ENCODE data around the gene FAM50B.
"Not testable (repeated sequence)": the region's sequence is repeated elsewhere in the genome, so short reads cannot be mapped to it uniquely, and the experiment has no call there.

The FAM50B gene

DNA sequence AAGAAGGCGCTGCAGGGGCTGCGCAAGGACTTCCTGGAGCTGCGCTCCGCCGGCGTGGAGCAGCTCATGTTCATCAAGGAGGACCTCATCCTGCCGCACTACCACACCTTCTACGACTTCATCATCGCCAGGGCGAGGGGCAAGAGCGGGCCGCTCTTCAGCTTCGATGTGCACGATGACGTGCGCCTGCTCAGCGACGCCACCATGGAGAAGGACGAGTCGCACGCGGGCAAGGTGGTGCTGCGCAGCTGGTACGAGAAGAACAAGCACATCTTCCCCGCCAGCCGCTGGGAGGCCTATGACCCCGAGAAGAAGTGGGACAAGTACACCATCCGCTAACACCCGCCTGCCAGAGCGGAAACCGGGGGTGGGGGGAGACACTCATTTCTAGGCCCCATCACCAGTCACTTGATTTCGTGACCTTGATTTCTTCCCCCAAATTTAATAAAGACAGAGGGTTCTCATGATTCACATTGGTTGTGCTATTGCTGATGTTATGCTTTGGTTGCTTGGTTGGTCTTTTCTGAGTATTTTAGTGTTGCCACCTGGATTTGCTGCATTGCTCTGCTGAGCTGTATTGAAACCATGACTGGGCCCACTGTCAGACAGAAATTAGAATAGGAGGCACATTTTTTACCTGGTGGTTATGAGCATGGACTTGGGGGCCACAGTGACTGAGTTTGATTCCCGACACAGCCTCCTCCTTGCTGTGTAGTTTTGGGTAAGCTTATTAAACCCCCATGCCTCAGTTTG lies 1.5 kb downstream of the FAM50B start:
- DNase-seq: no peak

DNA sequence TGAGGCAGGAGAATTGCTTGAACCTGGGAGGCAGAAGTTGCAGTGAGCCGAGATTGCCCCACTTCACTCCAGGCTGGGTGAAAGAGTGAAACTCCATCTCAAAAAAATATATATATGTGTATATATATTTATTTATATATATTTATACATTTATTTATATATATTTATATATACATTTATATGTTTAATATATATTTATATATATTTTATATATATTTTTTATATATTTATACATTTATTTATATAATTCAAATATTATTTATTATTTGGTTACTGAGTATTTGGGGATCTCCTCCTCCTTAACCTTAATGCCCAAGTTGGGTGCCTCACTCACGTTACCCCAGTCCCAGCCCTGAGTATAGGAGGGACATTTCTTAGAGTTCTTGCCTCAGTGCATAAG lies 2.7 kb downstream of the FAM50B start:
- no peak for DNase-seq

DNA sequence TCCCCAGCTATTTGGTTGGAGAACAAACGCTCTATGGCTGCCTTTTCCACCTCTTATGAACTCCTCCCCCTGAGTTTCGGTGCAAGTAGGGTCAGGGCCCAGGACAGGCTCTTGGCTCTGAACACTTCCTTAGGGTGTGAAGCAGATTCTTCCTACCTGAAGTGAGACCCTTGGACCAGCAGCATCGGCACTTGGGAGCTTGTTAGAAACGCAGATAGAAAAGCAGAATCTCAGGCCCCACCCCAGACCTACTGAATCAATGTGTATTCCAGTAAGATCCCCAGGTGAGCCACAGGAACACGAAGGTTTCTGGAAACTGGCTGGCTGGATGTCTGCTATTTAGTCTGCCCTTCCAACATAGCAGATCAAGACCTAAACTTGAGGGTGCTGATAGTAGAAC lies 3.2 kb downstream of the FAM50B start:
- no peak for DNase-seq

DNA sequence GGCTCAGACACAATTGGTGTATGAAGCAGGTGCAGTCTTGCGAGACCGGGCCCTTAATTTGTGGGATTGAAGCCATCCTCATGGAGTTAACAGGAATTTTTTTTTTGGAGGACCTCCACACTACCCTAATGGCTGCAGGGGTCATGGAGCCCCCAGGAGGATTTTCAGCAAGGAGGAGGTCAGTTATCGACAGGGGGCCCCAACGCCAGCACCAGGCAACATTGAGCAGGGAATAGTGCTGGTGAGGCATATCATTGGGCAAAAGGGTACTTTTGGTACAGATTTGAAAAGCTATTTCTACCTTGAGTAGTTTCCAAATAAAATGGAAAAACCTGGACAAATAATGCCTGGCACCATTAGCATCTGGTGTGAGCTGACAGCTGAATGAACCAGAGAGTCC lies 6.7 kb downstream of the FAM50B start:
- no peak for DNase-seq

DNA sequence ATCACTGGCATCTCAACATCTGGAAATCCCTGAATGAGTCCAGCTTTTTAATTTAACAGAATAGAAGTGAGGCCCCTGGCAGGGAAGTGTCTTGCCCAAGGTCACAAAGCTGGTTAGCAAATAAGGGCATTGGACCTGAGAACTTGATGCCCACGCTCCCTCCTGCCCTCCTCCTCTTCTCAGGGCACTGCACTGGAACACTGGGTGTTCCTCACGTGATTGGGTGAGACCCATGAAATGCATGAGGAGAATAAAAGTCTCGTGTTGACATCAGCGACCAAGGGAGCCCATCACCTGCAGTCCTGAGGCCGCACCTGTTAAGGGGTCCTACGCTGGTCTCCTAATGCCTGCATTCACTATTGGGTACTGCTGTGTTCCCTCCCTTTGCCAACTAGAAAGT lies 7.4 kb downstream of the FAM50B start:
- no peak for DNase-seq

DNA sequence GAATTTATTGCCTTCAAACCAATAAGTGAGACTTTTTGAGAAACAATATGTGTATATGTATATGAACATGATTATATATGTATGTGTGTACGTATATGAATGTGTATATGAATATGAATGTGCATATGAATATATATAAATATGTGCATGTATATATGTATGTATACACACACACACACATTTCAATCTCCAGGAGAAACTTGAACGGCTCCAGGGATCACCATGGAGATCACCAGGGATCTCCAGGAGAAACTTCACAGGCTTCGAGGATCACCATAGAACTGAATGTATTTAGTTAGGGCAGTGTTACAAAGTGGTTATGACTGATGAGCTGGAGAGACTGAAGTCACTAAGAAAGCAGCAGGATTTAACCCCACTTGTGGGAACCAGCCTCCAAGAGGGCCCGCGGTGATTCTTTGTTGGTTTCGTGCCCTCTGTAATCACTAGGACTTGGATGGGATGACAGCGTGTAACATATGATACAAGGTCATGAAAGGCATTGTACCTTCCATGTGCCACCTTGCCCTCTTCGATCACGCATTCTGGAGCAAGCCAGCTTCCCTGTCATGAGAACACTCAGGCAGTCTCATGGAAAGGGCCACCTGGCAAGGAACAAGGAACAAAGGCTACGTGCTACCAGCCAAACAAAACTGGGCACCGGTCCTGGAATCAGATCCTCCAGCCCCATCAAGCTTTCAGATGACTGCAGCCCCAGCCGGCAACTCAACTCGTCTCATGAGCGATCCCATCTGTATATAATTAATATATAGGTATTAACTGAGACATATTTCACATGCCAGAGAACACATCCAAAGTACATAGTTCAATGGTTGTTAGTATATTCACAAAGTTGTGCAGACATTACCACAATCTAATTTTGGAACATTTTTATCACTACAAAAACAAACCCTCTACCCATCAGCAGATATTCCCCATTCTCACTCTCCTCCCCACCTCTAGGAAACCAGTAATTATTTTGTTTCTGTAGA lies 8.6 kb downstream of the FAM50B start:
- DNase-seq: no peak

DNA sequence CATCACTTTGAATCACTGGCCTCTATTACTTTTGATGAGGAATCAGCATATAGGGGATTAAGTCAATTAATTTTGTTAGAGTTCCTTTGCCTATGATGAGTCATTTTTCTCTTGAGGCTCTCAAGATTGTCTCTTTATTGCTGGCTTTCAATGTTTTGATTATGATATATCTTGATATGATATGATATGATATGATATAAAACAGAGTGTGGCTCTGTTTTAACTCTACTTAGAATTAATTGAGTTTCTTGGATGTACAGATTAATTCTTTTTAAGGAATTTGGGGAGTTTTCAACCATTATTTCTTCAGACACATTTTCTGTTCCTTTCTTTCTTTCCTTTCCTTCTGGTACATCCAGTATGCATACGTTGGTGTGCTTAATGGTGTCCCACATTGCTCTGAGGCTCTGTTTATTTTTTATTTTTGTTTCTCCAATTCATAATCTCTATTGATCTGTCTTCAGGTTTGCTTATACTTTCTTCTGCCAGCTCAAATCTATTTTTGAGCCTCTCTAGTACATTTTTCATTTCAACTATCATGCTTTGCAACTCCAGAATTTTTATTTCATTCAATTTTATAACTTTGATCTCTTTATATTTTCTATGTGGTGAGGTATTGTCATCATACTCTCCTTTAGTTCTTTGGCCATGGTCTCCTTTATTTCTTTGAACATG lies 10.8 kb downstream of the FAM50B start:
- no peak for DNase-seq

DNA sequence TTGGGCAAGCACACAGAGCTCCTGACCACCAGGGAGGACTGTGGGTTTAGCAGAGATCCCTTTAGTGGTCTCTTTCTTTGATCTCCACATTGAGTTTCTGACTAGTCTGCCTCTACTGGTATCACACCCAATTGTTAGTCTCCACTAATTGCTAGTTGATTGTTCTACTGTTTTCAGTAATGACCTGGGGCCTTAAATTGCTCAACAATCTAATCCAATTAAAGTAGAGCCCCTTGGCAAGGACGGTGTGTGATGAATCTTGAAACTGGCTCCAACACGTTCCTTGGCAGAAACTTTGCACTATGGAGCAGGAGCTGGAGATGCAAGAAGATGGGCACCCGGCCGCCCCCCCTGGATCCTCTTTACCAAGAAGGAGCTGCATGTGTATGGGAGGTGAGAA lies 12.3 kb downstream of the FAM50B start:
- DNase-seq: no peak

DNA sequence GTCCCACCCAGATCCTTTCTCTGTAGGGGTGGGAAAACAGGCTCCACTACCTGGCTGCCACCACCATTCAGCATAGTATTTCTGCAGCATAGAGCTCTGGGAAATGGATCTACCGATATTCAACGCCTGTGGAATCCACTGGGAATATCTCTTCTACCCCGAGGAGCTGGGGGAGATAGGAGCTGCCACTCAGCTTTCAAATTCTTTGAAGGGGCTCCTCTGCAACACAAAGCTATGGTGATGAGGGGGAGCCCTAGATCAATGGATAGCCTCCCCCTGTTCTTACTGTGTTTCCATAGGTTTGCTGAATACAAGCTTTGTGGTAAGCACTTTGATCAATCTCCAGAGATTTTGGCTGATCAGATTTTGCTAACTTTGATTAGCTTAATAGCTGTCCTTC lies 12.9 kb downstream of the FAM50B start:
- DNase-seq: no peak

DNA sequence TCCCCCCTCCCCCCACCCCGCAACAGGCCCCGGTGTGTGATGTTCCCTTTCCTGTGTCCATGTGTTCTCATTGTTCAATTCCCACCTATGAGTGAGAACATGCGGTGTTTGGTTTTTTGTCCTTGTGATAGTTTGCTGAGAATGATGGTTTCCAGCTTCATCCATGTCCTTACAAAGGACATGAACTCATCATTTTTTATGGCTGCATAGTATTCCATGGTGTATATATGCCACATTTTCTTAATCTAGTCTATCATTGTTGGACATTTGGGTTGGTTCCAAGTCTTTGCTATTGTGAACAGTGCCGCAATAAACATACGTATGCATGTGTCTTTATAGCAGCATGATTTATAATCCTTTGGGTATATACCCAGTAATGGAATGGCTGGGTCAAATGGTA lies 14.1 kb downstream of the FAM50B start:
- DNase-seq: not testable (repeated sequence)

DNA sequence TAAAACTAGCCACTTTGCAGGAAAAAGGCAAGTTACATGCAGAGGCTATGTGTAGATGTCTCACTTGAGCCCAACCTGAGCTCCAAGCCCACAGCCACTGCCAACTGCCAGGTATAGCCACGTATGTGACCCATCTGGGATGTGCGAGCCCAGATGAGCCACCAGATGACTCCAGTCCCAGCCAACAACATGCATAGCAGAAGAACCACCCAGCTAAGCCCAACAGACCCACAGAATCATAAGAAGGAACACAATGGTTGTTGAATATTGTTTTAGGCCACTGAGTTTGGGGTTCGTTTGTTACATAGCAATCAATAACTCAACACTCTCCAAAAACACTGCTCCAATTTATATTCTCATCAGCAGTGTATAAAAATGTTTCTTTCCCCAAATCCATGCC lies 16.3 kb downstream of the FAM50B start:
- no peak for DNase-seq

DNA sequence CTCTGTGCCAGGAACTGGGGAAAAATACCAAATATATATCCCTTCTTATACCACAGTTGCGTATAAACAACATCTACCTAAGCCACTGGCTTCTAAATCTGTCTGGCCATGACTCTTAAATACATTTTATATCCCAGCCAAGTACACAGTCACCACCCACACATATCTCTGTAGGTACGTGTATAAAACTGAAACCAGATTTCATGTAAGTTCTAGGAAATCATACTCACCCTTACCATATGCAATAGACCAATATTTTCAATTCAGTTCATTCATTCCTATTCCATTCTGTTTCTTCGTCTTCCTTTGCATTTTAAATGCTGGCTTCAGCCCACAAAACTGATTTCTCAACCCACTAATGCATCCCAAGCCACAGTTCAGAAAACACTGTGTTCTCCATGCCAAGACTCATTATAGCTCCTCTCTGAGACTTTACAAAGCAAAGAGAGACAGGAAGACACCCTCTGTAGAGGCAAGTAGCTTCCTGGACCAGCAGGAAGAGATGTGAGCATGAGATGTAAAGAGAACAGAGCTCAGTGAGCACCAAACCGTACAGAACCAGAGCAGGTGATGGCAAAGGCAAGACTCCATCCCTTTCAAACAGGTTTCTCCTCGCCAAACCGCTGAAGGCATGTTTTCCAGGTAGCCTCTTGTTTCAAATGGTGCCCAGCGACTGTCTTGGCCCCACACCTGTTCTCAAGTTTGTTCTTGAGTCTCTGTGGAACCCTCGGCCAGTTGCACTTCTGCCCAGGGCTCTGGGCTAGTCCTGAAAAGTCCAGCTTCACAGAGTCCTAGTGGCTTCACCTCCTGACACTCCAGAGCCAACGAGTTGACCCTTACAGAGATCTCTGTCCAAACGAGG lies 18.7 kb downstream of the FAM50B start:
- DNase-seq: no peak

DNA sequence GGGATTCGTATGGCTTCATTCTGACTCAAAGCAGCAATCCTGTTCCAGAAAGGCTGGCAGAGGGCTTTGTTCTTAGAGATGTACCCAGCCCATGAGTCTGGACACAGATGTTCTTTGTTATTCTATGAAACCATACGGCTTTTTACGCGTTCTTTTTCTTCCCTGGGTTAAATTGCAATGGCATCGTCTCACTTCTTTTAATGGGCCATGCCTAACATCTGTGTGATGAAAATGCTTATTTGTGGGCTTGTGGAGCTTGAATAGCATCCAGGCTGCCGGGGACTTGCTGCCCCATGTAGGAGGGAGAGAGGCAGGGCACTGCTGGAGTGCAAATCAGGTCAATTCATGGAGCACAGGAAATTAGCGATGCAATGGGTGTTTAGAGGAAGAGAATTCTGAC lies 19.4 kb downstream of the FAM50B start:
- DNase-seq: no peak

DNA sequence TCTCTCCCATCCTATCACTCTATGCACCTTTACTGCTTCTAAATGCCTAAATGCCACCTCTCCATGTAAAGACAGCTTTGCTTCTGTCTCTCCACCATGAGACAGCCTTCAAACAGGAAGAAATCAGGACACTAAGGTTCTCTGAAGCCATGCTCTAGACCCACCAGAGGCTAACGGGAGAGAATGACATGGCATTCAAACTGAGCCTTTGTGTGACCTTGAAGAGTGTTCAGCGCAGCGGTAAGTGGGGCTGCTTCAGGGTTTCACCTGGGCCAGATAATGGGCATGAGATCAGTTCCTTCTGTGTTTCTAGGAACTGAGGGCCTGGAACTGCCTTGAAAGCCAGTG lies 20.1 kb downstream of the FAM50B start:
- no peak for DNase-seq

DNA sequence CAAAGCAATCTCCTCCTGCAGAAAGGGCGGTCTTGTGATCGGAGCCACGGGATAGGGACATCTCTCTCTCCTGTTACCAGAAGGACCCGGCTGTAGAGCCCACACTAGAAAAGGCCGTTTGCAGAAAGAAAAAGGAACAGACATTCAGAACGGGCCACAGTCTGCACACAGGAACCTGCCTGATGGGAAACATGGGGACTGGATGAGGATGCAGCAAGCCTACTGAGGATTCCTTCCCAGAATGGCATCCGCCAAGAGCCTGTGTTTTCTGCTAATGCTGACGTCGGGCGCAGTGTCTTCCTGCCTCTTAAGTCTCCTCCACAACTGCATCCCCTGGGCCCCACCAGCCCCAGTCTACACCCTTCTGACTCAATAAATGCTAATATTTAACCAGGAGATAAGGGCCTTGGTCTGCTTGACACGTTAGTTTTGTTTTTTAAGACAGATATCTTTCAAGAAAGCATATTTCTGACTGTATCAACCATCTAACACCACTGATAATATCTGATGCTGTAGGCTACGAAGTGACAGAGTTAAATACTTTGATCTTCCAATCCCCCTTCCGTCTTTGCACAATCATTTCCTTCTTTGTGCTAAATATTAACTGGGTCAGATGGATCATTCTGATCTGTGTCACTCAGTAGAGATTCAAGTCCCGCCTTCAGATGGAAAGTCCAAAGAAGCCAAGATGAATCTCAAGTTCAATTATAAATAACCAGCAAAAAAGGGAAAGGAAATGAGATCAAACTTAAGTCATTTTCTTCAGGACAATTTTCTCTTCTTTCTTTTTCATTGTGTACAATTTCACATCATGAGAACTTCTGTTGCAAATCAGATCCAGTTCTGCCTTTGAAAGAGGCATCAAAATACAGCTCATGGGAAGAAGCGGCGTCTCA lies 20.7 kb downstream of the FAM50B start:
- DNase-seq: no peak

DNA sequence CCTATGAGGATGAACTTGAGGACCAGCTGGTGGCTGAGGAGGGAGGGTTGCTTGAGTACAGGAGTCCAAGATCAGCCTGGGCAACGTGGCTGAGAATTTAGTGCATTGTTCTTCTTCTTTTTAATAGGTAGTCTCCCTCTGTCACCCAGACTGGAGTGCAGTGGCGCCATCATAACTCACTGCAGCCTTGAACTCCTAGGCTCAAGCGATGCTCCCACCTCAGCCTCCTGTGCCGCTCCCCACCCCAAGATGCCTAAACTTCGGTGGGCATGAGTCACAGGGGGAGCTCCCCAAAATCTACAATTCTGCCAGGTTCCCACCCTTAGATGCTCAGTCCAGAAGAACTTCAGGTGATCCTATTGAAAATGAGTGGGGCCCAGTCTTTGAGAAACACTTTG lies 21.4 kb downstream of the FAM50B start:
- DNase-seq: no peak

DNA sequence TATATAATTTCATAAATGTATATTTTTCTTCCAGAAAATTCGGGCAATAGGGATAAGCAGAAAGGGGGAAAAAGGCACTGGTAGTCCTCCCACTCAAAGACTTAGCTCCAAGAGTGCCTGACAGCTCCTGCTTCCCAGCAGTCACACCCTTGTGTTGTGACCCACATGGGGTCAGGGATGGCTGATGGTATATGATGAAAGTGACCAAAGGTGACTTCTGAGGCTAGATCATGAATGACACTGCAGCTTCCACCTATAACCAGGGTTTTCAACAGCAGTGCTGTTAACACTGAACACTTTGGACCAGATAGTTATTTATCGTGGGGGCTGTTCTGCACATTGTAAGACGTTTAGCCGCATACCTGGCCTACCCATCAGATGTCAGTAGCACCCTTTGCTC lies 22.3 kb downstream of the FAM50B start:
- DNase-seq: no peak

DNA sequence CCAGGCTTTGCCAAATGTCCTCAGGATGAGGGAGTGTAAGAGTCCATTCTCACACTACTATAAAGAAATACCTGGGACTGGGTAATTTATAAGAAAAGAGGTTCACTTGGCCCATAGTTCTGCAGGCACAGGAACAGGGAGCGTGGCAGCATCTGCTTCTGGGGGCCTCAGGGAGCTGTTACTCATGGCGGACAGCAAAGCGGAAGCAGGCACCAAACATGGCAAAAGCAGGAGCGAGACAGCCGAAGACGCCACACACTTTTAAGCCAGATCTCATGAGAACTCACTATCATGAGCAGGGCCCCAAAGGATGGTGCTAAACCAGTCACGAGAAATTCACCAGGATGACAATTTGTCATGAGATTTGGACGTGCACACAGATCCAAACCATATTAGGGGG lies 22.8 kb downstream of the FAM50B start:
- DNase-seq: no peak

DNA sequence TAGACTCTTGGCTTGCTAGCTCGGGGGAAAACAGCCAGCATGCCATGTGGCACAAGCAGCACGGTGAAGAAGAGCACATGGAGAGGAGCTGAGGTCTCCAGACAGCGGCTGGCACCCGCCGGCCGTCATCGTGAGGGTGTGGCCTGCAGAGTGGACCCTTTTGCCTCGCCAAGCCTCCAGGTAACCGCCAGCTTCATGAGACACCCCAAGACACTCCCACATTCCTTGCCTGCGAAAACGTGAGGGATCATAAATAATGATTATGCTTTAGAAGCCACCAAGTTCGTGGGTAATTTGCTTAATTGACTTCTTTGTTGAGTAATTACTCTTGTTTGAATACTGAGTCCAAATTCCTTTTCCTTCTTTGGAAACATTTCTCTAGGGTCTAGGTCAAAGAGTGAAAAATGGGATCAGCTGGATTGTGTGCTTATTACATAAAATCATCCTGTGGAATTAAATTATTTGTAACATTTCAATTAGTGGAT lies 23.2 kb downstream of the FAM50B start:
- no peak for DNase-seq

DNA sequence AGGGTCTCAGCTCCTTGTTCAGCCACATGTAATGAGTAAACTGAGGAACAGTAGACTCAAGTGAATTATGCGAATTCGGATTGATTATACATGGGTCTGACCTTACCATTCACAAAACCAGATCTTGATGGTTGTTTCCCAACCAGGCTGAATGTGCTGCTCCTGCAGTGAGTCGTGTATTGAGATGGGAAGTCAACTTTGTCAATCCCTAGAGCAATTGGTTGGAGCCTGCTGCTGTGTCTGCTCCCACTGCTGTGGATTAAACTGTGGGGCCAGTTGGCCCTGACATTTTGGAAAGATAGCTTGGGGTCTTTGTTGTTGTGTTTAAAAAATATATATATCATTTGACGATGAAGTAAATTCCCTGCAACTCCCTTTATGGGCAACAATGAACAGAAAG lies 23.9 kb downstream of the FAM50B start:
- no peak for DNase-seq

DNA sequence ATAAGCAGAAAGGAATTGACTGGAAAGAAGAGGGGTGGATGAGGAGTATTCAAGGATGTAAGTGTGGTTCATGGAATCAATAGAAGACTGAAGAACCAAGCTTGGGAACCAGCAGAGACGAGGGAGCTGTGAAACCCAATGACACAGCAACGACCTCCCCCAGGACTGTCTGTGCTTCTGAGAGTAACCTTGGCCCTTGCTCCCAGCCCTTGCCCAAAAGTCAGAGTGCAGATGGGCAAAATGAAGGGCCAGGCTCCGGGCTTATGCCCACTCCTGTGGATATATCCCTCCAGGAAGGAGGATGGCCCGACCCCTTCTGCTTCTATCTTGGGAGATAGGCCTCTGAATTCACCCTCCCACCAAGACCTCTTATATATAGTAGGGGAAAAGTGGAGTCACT lies 24.9 kb downstream of the FAM50B start:
- no peak for DNase-seq

DNA sequence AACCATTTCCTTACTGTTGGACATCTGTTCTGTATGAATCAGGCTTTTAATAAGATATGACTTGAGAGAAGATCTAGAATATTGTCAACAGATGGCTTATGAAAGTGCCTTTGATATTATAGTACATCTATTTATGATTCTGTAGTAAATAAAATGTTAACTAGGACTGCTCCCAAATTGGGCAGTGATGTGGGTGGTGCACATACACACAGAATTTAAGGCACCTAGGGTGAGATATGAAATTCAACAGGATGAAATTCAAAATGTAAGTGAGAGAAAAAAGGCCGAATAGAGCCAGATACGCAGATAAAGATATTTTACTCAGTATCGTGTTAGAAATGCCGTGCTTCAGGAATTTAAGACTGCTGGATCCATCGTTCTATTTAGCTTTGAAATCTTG lies 26.3 kb downstream of the FAM50B start:
- DNase-seq: no peak

All from 8988T (cell line).